ENCODE results near the gene CCDC3.

DNA sequence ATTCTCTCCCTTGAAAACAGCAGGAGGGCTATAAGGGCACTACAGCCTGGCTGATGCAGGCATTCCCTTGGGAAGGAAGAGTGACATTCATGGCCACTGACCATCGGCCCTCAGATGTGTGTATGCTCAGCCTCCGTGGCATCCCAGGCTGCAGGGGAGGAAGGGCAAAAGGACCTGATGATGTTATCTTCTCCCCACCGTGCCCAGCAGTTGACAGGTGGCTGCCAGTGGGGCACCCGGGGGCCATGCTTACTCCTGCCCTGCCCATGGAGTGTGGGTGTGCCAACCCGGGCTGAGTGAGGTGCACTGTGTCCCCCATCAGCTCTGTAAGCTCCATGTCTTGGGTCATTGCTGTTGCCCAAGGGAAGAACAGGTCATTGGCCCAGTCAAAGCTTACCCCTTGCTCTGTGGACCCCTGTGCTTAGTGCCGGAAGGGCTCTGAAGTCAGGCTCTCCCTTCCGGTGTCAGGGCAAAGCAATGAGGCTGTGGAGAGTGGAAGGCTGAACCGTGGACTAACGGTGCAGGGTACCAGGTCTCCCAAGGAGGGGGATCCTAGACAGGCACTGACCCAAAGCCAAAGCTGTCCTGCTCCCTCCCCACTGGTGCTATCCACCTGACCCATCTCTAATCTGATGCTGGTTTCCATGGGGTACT is 92.2 kb downstream of the CCDC3 start:
- TF ChIP-seq, protein P1, sequence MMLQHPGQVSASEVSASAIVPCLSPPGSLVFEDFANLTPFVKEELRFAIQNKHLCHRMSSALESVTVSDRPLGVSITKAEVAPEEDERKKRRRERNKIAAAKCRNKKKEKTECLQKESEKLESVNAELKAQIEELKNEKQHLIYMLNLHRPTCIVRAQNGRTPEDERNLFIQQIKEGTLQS (IDR thresholded peaks at IDR 0.05), result no peak
- TF ChIP-seq, protein P2, sequence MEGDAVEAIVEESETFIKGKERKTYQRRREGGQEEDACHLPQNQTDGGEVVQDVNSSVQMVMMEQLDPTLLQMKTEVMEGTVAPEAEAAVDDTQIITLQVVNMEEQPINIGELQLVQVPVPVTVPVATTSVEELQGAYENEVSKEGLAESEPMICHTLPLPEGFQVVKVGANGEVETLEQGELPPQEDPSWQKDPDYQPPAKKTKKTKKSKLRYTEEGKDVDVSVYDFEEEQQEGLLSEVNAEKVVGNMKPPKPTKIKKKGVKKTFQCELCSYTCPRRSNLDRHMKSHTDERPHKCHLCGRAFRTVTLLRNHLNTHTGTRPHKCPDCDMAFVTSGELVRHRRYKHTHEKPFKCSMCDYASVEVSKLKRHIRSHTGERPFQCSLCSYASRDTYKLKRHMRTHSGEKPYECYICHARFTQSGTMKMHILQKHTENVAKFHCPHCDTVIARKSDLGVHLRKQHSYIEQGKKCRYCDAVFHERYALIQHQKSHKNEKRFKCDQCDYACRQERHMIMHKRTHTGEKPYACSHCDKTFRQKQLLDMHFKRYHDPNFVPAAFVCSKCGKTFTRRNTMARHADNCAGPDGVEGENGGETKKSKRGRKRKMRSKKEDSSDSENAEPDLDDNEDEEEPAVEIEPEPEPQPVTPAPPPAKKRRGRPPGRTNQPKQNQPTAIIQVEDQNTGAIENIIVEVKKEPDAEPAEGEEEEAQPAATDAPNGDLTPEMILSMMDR (IDR thresholded peaks at IDR 0.05; ENCODE audit: low read depth, low read length, missing input control), result no peak
- TF ChIP-seq JUND (IDR thresholded peaks at IDR 0.05) (no peak), RAD21 (IDR thresholded peaks at IDR 0.05) (no peak), YY1 (IDR thresholded peaks at IDR 0.05) (no peak), GABPA (IDR thresholded peaks at IDR 0.05 in 1 of 2, conservative IDR thresholded peaks at IDR 0.05 in 1 of 2) (no peak), HNF4G (IDR thresholded peaks at IDR 0.05) (no peak), ZBTB33 (IDR thresholded peaks at IDR 0.05) (no peak)
- TF ChIP-seq, protein P3, sequence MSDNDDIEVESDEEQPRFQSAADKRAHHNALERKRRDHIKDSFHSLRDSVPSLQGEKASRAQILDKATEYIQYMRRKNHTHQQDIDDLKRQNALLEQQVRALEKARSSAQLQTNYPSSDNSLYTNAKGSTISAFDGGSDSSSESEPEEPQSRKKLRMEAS (IDR thresholded peaks at IDR 0.05), result no peak
- TF ChIP-seq, protein P4, sequence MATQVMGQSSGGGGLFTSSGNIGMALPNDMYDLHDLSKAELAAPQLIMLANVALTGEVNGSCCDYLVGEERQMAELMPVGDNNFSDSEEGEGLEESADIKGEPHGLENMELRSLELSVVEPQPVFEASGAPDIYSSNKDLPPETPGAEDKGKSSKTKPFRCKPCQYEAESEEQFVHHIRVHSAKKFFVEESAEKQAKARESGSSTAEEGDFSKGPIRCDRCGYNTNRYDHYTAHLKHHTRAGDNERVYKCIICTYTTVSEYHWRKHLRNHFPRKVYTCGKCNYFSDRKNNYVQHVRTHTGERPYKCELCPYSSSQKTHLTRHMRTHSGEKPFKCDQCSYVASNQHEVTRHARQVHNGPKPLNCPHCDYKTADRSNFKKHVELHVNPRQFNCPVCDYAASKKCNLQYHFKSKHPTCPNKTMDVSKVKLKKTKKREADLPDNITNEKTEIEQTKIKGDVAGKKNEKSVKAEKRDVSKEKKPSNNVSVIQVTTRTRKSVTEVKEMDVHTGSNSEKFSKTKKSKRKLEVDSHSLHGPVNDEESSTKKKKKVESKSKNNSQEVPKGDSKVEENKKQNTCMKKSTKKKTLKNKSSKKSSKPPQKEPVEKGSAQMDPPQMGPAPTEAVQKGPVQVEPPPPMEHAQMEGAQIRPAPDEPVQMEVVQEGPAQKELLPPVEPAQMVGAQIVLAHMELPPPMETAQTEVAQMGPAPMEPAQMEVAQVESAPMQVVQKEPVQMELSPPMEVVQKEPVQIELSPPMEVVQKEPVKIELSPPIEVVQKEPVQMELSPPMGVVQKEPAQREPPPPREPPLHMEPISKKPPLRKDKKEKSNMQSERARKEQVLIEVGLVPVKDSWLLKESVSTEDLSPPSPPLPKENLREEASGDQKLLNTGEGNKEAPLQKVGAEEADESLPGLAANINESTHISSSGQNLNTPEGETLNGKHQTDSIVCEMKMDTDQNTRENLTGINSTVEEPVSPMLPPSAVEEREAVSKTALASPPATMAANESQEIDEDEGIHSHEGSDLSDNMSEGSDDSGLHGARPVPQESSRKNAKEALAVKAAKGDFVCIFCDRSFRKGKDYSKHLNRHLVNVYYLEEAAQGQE (IDR thresholded peaks at IDR 0.05), result no peak

All from liver (tissue), 3 donors.